NOMO-1 treated with dmso at 0.1 percent for 144 hours (cell line): ENCODE data around the gene ABAT.
"Not testable (repeated sequence)": the region's sequence is repeated elsewhere in the genome, so short reads cannot be mapped to it uniquely, and the experiment has no call there.

ENCODE experiments used
- DNase-seq: peaks from one replicate; lab custom pipeline; 2025; ENCODE audit not compliant: unreplicated experiment; lab: John Stamatoyannopoulos, UW

The ABAT gene

DNA sequence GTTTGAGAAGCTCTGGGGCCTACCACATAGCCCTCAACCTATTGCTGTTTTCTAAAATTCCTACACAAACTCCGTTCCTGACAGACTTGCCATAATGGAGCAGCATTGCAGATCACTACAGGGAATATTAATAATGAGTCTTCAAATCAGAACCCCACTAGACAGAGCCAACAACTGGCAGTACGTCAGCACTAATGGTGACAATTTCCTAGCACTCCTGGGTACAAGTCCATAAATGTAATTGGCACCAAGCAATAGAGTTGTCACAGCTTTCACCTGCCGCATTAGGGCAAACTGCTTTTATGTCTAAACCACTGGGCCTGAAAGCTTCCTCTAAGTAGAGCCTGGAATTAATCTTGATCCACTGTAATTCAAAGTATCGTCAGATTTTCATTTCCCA lies 25.5 kb upstream of the ABAT start:
- no peak for DNase-seq

DNA sequence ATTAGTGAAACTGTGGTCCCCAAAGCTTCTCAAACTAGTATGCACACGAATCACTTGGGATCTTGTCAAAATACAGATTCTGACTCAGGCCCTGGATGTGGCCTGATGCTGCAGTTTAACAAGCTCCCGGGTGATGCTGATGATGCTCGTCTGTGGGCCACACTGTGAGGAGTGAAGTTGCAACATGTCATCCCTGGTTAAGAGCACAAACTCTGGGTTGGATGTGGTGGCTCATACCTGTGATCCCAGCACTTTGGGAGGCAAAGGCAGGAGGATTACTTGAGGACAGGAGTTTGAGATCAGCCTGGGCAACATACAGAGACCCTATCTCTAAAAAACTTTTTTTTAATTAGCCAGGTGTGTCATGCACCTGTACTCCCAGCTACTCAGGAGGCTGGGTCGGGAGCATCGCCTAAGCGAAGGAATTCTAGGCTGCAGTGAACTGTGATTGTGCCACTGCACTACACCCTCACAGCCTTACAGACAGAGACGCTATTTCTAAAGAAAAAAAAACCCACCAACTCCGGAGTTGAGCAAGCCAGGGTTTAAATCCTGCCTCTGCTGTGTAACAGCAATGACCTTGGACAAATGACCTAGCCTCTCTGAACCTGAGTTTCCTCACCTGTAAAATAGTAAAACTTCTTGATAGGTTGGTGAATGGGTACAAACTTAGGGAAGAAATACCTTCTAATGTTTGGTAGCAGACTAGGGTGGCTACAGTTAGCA lies 24.4 kb upstream of the ABAT start:
- no peak for DNase-seq

DNA sequence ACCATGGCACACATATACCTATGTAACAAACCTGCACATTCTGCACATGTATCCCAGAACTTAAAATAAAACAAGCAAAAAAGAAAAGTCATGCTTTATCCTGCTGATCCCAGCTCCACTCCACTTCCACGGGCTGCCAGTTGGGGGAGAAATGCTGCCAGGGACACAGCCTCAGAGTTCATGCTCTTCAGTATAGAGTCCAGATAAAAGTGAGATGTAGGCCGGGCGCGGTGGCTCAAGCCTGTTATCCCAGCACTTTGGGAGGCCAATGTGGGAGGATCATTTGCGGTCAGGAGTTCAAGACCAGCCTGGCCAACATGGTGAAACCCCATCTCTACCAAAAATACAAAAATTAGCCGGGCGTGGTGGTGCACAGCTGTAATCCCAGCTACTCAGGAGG lies 22.5 kb upstream of the ABAT start:
- not testable (repeated sequence) for DNase-seq

DNA sequence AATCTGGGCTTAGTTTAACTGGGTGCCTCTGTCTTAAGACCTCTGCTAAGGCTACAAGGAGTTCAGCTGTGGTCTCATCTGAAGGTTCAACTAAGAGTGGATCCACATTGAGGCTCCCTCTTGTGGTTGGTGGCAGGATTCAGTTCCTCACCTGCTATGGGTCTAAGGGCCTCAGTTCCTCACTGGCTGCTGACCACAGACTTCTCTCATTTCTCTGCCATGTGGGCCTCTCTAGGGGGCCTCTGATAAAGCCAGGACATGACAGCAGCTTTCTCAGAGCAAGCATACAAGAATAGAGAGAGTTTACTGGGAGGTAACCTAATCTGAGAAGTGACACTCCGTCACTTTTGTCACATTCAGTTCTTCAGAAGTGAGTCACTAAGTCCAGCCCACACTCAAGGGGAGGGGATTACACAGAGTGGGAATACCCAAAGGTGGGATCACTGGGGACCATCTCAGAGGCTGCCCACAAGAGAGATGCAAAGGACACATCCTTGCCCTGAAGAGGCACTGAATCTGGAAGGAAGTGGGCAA lies 19.2 kb upstream of the ABAT start:
- DNase-seq: peak; percentile 23

DNA sequence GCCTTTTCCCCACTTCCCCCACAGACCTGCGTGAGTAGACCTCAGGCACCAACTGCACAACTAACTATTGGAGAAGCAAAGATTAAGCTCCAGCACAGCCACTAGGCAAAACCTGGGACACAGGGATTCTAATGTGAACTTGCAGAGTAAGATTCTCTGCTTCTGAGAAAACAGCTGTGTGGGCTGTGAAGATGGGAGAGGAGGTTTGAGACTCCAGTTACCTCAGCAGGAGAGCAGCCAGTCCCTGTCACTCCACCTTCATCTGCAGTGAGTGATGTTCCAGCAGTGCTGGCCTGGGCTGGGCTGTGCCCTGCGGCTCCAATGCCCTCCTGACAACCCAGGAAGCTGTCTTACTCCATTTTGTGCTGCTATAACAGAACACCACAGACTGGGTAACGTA lies 18.0 kb upstream of the ABAT start:
- DNase-seq: no peak

DNA sequence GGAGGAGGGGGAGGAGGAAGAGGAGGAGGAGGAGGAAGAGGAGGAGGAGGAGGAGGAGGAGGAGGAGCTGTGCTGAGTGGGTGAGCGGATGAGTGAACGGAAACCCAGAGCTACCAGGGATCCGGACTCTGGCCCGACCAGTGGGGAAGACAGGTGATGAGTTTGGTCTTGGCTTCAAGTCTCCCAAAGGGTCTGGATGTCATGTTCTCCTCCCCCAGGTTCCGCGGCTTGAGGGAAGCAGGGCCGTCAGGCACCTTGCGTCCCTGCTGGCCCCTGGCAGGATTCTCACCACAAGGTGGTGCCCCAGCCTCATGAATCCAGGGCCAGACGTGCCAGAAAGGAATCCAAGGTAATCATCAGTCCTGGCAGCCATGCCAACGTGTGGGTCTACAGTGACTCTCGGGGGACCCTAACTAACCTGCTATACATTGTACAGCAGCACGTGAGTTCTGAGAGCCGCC lies 13.5 kb upstream of the ABAT start:
- DNase-seq: peak; percentile 6

DNA sequence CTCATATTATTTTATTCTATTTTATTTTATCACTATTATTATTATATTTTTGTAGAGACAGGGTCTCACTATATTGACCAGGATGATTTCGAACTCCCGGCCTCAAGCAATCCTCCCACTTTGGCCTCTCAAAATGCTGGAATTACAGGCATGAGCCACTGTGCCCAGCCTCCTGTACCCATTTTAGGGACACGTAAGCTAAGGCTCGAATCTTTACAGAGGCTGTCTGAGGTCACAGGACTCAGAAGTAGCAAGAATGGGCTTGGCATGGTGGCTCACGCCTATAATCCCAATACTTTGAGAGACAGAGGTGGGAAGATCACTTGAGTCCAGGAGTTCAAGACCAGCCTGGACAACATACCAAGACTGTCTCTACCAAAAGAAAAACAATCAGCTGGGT lies 12.7 kb upstream of the ABAT start:
- no peak for DNase-seq

DNA sequence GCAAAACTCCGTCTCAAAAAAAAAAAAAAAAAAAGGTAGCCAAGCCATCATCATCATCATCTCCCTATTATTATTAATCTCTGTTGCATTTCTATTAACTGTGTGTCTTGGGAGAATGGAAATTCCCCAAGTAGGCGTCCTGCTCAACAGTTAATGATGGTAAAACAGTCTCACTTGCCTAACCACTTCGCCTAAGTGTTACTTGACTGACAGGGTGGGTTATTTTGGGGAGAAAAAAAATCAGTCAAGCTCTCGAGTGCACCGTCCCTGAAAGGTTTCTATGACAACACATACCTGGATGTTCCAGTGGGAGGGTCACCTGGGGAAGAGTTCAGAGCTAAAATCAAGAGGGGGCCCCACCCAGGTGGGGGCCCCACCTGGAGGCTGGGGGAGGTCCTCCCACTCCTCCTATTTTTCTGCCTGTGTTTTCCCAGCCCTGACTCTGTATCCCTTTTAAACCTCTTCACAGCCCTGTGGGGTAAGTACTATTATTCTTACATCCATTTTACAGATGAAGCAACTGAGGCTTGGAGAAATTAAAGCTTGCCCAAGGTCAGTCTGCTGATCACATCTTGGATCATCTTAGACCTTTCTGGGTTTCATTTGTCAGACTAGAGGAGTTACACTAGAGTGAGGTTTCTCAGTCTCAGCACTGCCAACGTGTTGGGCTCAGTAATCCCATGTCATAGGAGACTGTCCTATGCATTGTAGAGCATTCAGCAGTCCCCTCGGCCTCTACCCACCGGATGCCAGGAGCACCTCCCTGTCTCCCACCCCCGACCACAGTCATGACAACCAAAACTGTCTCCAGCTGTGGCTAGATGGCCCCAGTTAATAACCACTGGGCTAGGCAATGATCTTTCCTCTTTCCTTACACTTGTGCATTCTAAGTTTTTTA lies 11.0 kb upstream of the ABAT start:
- DNase-seq: no peak

DNA sequence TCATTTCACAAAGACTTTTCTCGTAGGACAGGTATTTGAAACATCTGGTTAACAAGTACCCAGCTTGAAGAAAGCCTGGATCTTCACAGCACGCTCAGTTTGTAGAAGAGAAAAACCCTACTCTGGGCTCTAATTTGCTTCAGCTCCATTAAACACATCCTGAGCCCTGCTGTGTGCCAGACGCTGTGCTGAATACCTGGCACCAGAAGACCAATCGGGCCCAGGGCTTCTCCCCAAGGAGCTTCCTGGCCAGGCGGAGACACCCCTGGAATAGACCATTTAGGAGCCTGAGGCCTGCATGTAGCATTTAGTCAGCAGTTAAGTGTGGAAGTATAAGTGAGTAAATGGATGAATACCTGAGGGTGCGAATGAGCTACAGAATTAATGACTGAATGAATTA lies 8.9 kb upstream of the ABAT start:
- DNase-seq: no peak

DNA sequence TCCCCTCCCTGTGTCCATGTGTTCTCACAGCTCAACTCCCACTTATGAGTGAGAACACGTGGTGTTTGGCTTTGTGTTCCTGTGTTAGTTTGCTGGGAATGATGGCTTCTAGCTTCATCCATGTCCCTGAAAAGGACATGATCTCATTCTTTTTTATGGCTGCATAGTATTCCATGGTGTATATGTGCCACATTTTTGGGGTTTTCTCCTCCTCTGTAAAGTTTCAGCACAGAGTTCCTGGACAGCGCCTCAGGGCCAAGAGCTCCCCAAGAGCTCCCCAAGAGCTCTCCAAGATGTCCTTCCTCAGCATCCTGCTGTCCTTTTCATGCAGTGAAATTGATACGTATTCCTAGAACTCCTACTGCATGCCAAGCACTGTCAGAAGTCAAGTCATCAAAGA lies 6.9 kb upstream of the ABAT start:
- no peak for DNase-seq

DNA sequence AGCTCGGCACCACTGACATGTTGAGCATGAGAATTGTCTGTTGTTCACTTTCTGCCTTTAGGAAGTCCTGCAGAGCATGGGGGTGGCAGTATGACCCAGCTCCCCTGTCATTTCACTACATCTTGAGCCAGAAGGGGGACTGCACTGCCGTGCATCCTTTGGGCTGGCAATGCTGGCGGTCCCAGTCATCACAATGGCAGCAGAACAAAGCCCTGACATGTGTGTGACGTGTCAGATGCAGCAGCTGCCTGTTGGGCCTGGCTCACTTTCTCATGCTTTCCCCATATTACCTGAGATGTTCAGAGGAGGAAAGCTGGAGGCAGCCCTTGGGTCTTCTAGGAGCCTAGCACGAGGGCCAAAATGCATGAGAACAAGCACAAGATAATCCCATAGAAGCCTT lies 6.3 kb upstream of the ABAT start:
- DNase-seq: no peak

DNA sequence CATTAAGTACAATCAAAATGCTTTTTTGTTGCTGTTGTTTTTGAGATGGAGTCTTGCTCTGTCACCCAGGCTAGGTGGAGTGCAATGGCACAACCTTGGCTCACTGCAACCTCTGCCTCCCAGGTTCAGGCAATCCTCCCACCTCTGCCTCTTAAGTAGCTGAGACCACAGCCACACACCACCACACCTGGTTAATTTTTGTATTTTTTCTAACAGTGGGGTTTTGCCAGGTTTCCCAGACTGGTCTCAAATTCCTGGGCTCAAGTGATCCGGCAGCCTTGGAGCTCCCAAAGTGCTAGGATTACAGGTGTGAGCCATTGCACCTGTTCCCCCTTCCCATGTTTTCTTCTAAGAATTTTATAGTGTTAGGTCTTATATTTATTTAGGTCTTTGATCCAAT lies 4.9 kb upstream of the ABAT start:
- DNase-seq: no peak

DNA sequence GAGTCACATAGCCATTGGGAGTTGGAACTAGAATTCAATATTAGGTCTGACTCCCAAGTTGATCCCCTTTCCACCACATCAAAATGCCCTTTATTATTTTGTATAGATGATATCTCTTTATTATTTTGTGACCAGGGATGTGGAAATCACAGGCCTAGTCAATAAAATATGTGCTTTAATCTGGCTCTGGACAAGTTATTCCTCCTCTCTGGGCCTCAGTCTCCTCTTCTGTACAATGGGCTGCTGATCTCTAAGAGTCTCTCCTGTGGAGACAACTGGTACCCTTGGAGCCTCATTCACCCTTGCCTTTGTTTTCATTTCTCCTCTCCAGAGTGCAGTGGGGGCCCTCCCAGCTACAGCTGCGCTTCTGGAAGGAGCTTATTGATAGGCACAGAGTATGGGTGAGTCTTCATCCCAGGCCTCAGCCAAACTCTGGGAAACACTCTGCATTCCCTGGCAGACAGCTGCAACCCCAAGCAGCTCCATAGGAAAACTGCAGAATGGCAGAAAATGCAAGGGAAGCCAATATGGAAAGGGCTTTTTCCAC lies 4.3 kb upstream of the ABAT start:
- DNase-seq: no peak

DNA sequence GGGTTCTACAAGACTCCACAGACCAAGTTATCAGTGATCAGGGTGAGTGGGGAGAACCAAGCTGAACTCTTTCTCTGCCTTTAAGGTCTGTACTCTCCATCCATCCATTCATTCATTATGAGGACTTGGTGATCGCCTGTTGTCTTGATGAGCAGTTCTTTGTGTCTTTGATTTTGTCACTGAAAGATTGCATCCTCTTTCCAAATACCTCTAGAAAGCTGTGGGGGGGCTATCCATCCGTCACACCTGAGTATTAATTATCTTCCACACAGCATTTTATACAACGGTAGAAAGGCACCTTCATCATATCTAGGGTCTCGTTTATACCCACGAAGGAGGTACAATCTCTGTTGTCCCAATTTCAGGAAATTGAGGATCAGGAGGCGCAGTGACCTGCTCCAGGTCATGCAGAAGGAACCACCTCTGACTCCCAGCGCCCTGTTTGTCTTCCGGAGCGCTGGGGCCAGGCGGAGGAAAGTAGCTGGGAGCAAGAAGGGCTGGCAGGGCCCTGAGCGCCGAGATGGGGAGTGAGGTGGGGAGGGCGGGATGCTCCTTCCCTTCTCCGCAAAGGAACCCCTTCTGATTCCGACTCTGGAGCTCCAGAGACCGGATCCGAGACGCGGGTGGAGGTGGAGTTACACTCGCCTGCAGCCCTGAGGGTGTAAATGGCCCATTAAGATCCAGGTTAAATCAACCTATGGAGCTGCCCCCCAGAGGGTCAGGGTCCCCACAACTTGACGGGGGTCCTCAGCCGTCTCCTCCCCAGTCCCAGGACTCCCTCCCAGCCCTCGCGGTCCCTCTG lies 605 bp upstream of the ABAT start:
- DNase-seq: no peak

DNA sequence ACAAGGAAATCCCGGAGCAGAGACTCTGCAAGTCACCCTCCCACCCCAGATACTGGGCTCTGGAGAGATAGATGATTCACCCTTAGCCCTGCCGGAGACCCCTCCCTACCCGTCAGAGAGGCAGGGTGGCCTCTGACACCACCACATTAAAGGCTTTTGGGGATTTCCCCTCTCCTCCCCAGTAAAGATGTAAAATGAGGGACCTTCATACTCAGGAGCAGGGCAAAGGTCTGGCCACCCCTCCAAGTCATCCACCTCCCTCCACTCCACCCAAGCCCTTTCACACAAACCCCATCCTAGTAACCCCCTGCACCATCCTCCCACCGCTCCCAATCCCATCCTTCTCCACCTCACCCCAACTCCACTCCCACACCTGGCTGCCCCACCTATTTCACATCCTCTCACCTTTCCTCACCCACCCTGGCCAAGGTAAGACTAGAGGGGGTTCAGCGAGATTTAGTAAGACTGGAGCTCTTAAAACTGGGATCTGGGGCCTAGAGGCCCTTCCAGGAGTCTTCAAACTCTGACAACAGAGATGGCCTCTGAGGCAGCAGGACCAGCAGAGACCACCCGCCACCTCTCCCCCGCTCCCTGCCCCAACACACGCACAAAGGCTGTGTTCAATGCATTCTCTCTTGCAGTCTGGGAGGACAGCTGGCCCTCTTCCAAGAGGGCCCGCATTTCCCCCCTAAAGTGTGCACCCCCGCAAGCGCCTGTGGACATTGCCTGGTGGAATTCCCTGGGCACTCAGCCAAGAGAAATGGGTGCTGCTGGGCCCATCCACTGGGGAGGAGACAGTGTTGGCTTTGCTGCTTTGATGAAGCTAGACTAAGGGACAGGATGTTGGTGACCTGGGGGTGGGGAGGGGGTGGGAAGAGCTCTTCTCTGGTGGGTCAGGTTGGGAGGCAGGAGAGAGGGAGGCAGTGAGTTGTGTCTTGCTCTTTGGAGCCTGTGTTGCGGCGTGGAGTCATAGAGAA lies 1.1 kb downstream of the ABAT start:
- DNase-seq: no peak

DNA sequence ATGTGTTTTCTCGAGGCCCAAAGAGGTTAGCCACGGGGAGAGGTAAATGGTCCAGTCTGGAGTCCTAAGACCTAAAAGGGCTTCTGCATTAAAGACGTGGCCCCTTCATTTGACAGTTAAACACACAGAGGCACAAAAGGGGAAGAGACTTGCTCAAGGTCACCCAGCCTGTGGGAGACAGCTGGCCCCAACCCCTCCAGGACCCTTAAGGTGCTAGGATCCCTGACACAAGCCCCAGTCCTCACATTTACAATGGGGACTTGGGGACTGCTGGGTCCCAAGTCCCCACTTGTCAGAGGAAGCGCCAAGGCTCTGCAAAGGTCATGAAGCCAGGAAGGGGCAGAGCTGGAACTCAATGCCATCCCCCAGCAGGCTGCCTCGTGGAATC lies 1.7 kb downstream of the ABAT start:
- DNase-seq: no peak

DNA sequence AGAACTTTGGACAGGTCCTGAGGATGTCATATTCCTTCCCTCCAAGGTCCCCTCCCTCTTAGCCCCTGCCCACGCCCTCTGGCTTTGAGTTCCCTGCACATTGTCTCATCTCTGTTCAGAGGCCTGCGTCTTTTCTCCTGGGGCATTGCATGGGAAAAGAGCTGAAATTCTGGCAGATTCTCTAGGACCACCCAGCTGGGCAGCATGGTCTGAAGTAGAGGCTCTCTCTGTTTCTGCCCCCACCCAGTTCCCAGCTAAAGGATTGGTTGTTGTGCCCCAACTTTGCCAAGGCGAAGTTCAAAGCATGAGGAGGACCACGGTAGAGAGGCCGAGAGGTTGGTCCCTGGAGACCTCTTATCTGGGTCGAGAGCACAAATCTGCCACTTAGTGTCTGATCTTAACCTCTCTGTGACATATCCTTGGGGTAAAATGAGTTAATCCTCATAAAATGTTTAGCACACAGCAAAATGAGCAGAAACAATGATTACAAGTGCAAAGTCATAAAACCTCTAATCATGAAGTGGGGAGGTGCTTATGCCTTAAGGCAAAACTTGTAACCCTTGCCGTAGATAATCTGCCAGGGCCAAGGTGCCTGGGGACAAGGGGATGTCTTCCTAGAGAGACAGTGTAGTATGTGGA lies 2.4 kb downstream of the ABAT start:
- no peak for DNase-seq

DNA sequence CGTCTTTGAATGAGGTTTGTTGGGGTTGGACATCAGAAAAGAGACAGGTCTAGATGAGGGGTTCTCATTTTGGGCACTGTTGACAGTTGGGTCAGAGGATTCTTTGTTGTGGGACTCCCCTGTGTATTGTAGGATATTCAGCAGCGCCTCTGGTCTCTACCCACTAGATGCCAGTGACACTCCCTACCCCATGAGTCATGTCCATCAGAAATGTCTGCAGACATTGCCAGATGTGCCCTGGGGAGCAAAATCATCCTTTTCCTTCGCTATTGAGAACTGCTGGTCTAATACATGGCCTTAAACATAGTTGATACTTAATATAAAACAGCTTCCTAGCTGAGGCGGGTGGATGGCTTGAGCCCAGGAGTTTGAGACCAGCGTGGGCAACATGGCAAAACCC lies 3.1 kb downstream of the ABAT start:
- no peak for DNase-seq
